Smooth muscle cell (in vitro differentiated cells): ENCODE results near the gene PTPRK. TPM values are rescaled to one million over a fixed set of nuclear protein-coding genes. Genes with fewer than 3 reads are reported as not detected.
A peak's percentile ranks its signal among the peaks of the same experiment; 100 is the strongest.

Source experiments
- DNase-seq: peaks from one replicate; lab custom pipeline; 2025; ENCODE audit not compliant: unreplicated experiment; lab: John Stamatoyannopoulos, UW
- H2AFZ ChIP-seq: fragments of 200-600 bp; sonication (generic); 2 replicates; pipeline ENCODE4 v1.6.0; 2016; ENCODE audit warnings: antibody characterized with exemption, low read depth, mild to moderate bottlenecking
- H3F3A ChIP-seq: fragments of 200-600 bp; sonication (generic); 2 replicates; pipeline ENCODE4 v1.6.0; 2017; ENCODE audit warnings: antibody characterized with exemption, low read depth
- H3K27ac ChIP-seq: fragments of 200-600 bp; sonication (generic); 2 replicates; pipeline ENCODE4 v1.5.1; 2016; ENCODE audit warnings: low read depth, mild to moderate bottlenecking
- H3K27me3 ChIP-seq: fragments of 200-600 bp; sonication (generic); 2 replicates; pipeline ENCODE4 v1.6.1; 2016; ENCODE audit warnings: low read depth, mild to moderate bottlenecking
- H3K36me3 ChIP-seq: fragments of 200-600 bp; sonication (generic); 2 replicates; pipeline ENCODE4 v1.5.1; 2016; ENCODE audit warnings: low read depth
- H3K4me1 ChIP-seq: fragments of 200-600 bp; sonication (generic); 2 replicates; pipeline ENCODE4 v1.5.1; 2016; ENCODE audit warnings: low read depth
- H3K4me2 ChIP-seq: fragments of 200-600 bp; sonication (generic); 2 replicates; pipeline ENCODE4 v1.6.0; 2016; ENCODE audit warnings: mild to moderate bottlenecking
- H3K4me3 ChIP-seq: fragments of 200-600 bp; sonication (generic); 2 replicates; pipeline ENCODE4 v1.5.1; 2016; ENCODE audit warnings: mild to moderate bottlenecking
- H3K79me2 ChIP-seq: fragments of 200-600 bp; sonication (generic); 2 replicates; pipeline ENCODE4 v1.6.0; 2016; ENCODE audit warnings: low read depth, mild to moderate bottlenecking
- H3K9ac ChIP-seq: fragments of 200-600 bp; sonication (generic); 2 replicates; pipeline ENCODE4 v1.6.0; 2016; ENCODE audit warnings: low read depth
- H3K9me3 ChIP-seq: fragments of 200-600 bp; sonication (generic); replicated peaks from 2 replicates; pipeline ENCODE4 v1.5.1; 2016; ENCODE audit warnings: low read depth
- H4K20me1 ChIP-seq: fragments of 200-600 bp; sonication (generic); 2 replicates; pipeline ENCODE4 v1.6.0; 2016; ENCODE audit warnings: low read depth
- CTCF ChIP-seq: fragments of 200-600 bp; sonication (generic); IDR thresholded peaks from 2 replicates; pipeline ENCODE4 v1.5.1; 2017; ENCODE audit warnings: borderline replicate concordance, mild to moderate bottlenecking, antibody characterized with exemption; ENCODE audit not compliant: insufficient read depth, poor library complexity, severe bottlenecking
- WGBS: methylation state at CpG from one replicate; pipeline ENCODE4 v1.1.7; 2016; ENCODE audit warnings: low lambda C conversion rate; 5-methylcytosine and 5-hydroxymethylcytosine counted together
- polyA plus RNA-seq: library from polyadenylated mRNA; unstranded; fragments of >200 nt; fragmentation: Nextera tagmentation; extraction: Ambion mirVana; gene quantifications from 2 replicates; pipeline ENCODE4 v1.2.1, GENCODE V29; 2016
- total RNA-seq: library from RNA; depleted of rRNA; stranded (reverse); fragments of >200 nt; gene quantifications from 2 replicates; pipeline ENCODE4 v1.2.3, GENCODE V29; 2014

Gene PTPRK
- total and polyA plus RNA-seq, 2 experiments from 2014 or later = 21.7 to 50.4 TPM

GRCh38 chr6:128225612-128226011 lies 294.8 kb downstream of the PTPRK start:
- no peak overlapping the region for H3K4me2 ChIP-seq
- no peak for TF ChIP-seq CTCF

DNA sequence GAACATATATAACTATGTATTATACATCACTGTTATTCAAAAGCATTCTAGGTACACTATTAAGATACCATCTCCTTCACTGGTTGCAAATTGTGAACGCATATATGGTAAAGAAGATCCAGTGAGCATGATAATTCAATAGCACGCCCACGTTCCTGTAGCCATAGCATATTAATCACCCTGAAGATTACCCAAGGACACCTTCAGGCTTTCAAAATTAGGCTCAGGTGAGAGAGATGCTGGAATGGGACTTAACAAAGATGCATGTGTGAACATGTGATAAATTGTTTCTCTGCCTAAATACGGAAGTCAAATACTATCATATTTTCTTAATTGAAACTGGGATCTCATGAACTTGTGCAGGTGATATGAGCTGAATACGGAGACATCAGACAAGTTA lies 303.5 kb downstream of the PTPRK start:
- Histone ChIP-seq H2AFZ (no peak overlapping the region), H3K9ac (no peak overlapping the region), H3K79me2 (no peaks in the 10 kb centered on the region), H3K27me3 (no peaks in the 10 kb centered on the region), H3K9me3 (no peaks in the 10 kb centered on the region), H4K20me1 (no peaks in the 10 kb centered on the region), H3K36me3 (peaks cover 16% of the 10 kb centered on the region), H3F3A (no peaks in the 10 kb centered on the region), H3K4me1 (no peaks in the 10 kb centered on the region), H3K4me3 (no peak overlapping the region), H3K27ac (no peak overlapping the region), H3K4me2 (no peak overlapping the region)
- no peak for TF ChIP-seq CTCF
- 98% methylated on average over 5 of the region's 5 CpGs for WGBS
- no peak for DNase-seq

More at GRCh38 chr6:128225612-128226011, 294.8 kb downstream of the PTPRK start:
- H3K4me3 ChIP-seq = no peak overlapping the region
- no peaks in the 10 kb centered on the region for H3K4me1 ChIP-seq
- H3K36me3 ChIP-seq = no peaks in the 10 kb centered on the region
- no peak overlapping the region for H2AFZ ChIP-seq
- H3K27ac ChIP-seq = no peak overlapping the region
- H3F3A ChIP-seq = no peaks in the 10 kb centered on the region
- H3K27me3 ChIP-seq = no peaks in the 10 kb centered on the region
- H3K9me3 ChIP-seq = no peaks in the 10 kb centered on the region
- no peak overlapping the region for H3K9ac ChIP-seq
- DNase-seq = no peak
- no peaks in the 10 kb centered on the region for H3K79me2 ChIP-seq
- H4K20me1 ChIP-seq = peaks cover 3% of the 10 kb centered on the region

- peaks cover 4% of the 10 kb centered on the region for H3K79me2 ChIP-seq
- H3K27ac ChIP-seq = peak overlapping the region; percentile 39
- no peak for DNase-seq
- no peaks in the 10 kb centered on the region for H3F3A ChIP-seq
- H4K20me1 ChIP-seq = peaks cover 12% of the 10 kb centered on the region
- no peak overlapping the region for H3K9ac ChIP-seq
- no peaks in the 10 kb centered on the region for H3K27me3 ChIP-seq
- H3K4me1 ChIP-seq = peaks cover 4% of the 10 kb centered on the region
- 86% methylated on average over 3 of the region's 3 CpGs for WGBS
- no peaks in the 10 kb centered on the region for H3K36me3 ChIP-seq
- no peak overlapping the region for H2AFZ ChIP-seq
- no peak overlapping the region for H3K4me2 ChIP-seq
- H3K4me3 ChIP-seq = no peak overlapping the region
- no peak for TF ChIP-seq CTCF
- H3K9me3 ChIP-seq = no peaks in the 10 kb centered on the region
These were observed 310.6 kb downstream of the PTPRK start for GRCh38 chr6:128209771-128210170.

- H3K27ac ChIP-seq = peak overlapping the region; percentile 39
- H3K9me3 ChIP-seq = no peaks in the 10 kb centered on the region
- H3K9ac ChIP-seq = no peak overlapping the region
- H3K4me1 ChIP-seq = peaks cover 4% of the 10 kb centered on the region
- H3K4me3 ChIP-seq = no peak overlapping the region
- H3K4me2 ChIP-seq = peak overlapping the region; percentile 58
- no peaks in the 10 kb centered on the region for H3K36me3 ChIP-seq
- peaks cover 7% of the 10 kb centered on the region for H3K79me2 ChIP-seq
- no peak overlapping the region for H2AFZ ChIP-seq
- TF ChIP-seq CTCF = no peak
- no peaks in the 10 kb centered on the region for H3F3A ChIP-seq
- H4K20me1 ChIP-seq = peaks cover 19% of the 10 kb centered on the region
- 71% methylated on average over 5 of the region's 5 CpGs for WGBS
- H3K27me3 ChIP-seq = no peaks in the 10 kb centered on the region
- DNase-seq = no peak
These were observed 311.4 kb downstream of the PTPRK start for GRCh38 chr6:128208851-128209580.
